Measurements from ENCODE around the gene MESP2.

DNA sequence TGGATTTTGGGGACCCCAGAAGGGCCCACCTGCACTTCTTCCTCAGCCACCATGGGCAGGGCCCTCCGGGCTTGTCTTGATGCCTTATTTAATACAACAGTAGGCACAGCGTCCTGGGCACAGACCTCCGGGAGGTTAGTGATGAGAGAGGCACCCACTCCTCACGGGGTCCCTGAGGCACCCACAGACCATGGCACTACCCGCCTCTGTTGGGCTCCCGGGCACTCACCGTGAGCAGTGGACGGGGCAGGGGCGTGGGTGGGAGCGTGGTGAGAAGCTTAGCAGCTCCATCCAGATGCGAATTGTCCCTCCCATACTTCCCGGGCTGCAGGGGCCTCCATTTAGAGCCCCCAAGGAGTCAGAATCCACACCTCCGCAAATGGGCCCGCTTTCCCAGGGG lies 317 bp upstream of the MESP2 start:
- no peak for TF ChIP-seq EZH2 (IDR thresholded peaks at IDR 0.05; ENCODE audit: insufficient read depth, poor library complexity, severe bottlenecking)
- TF ChIP-seq EZH2phosphoT487 (IDR thresholded peaks at IDR 0.05; ENCODE audit: insufficient read depth, low read depth): no peak

Measured in GM23248 (cell line).